Endometrial microvascular endothelial cells (primary cell): ENCODE data around the gene KDR. TPM values are rescaled to one million over a fixed set of nuclear protein-coding genes. Genes with fewer than 3 reads are reported as not detected.

Experiments
- in situ Hi-C: cut with HindIII; loops from 2 replicates; pipeline ENCODE4 v1.10.0; 2017; ENCODE audit warnings: low sequenced_read_pairs, low pct_unique_long_range_greater_than_20kb; ENCODE audit errors: inconsistent ontology term
- total RNA-seq: library from RNA; depleted of rRNA; stranded (reverse); fragments of >200 nt; gene quantifications from one replicate; pipeline ENCODE4 v1.2.3, GENCODE V29; 2015; ENCODE audit errors: inconsistent ontology term

The KDR gene
- total RNA-seq, 1 donor from 2014 or later: 84.6 TPM

DNA sequence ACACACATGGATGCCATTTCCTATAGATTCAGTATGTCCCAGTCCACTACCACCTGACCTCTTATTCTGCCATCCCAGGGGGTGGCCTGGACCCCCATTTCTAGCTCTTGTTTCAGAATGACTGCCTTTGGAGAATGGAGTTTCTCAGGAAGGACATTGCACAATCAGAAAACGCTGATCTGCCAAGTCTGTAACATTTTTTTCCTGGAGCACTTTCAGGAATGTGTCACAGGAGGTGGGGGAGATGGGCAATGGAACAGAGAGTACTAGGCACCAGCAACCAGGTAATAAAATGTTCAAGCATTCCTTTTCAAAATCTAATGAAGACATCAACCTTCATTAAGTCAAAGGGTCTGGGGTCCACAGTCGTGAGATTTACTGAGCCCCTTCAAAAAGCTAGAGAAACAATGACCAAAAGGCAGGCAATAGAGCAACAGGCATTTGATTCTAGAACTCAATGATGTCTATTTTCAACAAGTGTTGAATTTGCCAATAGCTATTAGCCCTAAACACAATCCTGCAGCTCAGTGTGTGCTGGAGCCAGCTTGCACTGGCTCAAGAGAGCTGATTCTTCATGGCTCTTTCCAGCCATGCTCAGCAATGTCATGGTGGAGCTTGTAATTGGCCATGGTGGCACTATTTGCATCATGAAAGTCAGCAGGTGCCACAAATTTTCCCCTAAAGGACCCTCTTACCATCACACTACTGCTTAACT is 87.1 kb downstream of the KDR start:
- in situ Hi-C loops: no loop called here

DNA sequence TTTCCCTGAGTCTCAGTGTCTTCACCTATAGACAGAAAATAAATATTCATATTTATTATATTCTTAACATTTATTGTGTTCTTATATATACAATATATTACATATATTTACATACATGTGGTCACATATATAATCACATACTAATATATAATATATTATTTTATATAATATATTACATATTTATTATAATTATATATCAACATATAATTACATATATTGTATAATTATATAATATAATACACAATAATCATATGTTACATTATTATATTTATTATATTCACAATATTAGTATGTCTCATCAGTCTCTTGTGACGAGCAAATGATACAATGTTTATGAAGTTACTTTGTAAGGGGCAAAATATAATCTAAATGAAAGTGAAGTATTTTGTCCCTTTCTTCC is 87.7 kb downstream of the KDR start:
- in situ Hi-C loops: no loop called here

DNA sequence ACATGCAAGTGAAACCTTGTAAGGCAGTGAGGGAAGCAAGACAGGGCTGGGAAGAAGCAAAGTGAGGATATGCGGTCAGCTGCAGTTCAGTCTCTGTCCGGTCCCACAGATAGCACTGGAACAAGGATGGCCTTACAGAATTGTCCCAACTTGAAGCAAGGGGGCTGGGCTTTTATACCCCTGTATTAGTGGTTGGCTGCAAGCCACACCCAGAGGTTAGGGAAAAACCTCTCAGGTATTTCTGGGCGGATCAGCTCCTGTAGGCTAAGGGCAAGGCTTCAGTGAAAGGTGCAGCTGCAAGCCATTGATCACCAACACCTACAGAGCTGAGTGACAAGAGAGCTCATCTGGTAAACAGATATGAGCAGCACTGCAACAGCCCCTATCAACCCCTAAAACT is 89.0 kb downstream of the KDR start:
- in situ Hi-C loops: no loop called here

DNA sequence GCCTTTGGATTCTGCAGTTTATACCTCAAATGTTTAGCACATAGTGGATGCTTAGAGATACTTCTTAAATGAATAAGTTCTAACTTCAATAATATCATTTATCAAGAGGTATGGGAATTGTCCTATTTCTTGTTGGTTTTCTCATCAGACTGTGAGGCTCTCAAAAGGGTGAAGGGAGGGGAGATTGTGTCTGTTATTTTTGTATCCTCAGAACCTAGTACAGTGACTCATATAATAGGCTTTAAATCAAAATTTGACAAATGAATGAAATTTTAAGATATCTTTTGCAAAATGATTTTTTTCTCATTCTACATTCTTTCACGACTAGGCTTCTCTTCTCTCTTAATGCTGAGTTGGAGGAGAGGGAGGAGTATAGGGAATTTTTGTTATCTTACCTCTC is 89.5 kb downstream of the KDR start:
- in situ Hi-C loops: no loop called here

DNA sequence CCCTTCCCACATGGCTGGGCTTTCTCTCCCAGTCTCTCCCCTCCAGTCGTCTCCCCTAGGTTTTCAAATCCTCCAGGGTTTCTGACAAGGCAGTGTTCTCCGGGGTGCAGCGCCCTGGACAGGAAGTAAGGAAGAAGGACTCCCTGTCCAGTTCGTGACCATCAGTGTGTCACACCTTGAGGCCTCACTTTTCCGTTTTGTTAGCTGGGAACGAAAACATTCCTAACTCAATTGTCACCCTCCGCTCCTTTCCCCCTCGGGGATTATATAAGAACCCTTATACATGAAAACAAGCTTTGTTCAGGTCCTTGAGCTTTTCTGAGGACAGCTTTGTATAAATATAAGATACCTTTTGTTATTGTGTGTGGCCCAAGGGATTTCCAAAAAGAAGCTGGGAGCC is 92.1 kb downstream of the KDR start:
- in situ Hi-C loops: no loop called here

DNA sequence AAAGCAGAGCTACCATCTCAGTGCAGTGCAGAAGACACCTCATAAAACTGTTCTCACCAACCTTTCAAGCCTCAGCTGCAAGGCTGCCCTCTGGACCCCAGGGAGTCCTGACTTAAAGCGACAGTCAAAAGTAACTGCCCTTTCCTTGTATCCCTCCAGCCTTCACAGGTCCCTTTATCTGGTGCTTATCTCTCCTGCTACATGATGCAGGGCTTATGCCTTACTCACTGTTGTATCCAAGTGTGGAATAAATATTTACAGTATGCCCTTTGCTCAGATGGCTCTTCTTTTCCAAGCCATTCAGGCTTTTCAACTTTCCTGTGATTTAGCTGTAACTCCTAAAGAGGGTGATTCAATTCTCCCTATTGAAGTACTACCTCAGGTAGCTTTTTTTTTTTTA is 92.6 kb downstream of the KDR start:
- in situ Hi-C loops: no loop called here

DNA sequence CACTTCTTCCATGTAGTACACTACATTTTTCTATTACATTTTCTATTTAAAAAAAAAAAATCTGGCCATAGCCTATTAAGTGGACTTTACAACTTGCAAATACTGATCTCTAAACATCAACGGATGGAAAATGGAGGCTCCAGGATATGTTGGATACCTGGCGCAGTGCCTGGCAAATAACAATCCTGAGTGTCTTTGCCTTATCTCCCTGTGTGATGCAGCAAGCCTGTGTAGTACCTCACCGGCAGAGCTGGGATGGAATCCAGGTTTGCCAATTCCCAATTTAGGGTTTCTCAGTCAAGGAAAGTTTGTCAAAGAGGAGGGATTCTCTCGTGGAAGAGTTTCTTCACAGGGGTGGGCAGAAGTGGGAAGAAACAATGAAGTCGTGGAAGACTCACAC is 93.2 kb downstream of the KDR start:
- in situ Hi-C loops: no loop called here

DNA sequence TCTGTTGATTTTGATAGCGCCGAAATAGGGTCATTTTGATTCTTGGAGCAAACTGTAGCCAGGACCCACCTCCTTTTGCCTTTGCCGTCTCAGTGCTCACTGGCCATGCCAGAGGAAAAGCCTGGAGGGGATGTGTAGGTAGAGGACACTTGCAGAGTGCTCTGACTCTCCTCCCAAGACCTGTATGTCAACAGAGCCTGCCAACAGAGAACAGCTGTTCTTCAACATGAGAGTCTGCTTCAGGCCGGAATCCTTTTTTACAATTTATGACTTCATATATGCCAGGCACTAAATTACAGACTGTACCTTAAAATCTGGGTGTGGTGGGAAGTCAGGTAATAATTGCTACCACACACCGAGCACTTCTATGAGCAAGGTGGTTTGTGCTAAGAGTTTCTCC is 94.2 kb downstream of the KDR start:
- in situ Hi-C loops: no loop called here

DNA sequence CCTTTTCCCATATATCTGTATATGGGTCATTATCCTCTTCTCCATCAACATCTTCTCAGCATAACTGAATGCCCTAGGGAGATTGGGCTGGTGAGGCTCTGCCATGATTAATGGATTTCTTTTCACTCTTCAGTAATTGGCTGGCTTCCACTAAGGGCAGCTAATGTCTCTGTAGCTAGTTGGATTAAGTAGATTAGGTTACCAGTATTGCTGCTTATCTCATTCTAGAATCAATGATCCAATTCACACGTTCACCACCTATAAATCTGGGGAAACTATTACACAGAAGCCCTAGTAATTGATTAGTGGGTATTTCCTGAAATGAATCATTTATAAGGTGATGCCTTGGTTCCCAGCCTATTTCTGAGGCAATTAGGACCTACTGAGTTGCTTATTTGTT is 94.8 kb downstream of the KDR start:
- in situ Hi-C loops: no loop called here

DNA sequence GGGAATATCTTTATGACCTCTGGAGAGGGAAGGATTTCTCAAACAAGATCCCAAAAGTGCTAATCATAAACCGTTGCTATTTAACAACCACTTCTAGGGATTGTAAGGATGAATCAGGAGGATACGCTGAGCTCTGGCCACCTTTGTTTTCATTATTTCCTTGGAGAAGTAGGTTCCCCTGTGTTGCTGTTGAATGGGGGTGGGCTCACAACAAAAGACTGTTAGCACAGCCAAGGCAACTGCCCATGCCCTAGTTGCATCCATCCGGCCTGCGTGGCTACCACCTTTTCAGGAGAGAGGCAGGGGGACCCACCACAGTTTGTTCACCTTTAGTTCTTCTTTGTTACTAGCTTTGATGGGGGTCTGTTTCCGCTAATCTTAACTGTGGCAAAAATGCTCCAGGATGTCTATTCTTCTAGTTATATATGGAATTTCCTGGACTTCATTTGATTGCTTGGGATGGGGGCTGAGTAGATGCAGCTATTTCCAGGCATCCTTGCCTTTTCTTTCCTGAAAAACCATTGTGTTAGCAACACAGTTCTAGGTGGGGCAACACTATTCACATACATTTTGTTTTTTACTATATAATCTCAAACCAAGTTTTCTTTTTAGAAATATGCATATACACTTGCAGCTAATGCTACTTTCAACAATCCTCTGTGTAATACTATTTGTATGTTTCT is 95.4 kb downstream of the KDR start:
- in situ Hi-C loops: no loop called here

DNA sequence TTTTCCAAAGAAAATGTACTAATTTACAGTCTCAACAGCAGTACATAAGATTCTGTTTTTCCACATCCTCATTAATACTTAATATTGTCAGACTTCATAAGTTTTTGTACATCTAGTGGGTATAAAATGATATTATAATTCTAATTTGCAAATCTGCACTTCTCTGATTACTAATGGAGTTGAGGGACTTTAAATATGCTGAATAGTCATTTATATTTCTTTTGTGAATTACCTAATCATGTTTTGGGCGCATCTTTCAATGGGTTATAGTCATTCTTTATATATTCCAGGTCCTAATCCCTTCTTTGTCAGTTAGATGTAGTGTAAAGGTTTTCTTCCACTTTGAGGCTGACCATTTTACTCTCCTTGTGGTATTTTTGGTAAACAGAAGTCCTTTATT is 96.1 kb downstream of the KDR start:
- in situ Hi-C loops: no loop called here

Other genes with a start within 250 kb of the KDR start
- gene SRD5A3, start 220.6 kb upstream of the KDR start, total RNA-seq: 12.1 TPM